NCI-H1092 treated with DMSO at 0.1 percent for 48 hours (cell line): Measurements from ENCODE around the gene VPS4B.
"Not testable (repeated sequence)": the region's sequence is repeated elsewhere in the genome, so short reads cannot be mapped to it uniquely, and the experiment has no call there.

Experiments
- DNase-seq: peaks from one replicate; lab custom pipeline; 2025; lab: John Stamatoyannopoulos, UW

The VPS4B gene

GRCh38 chr18:63422087-63422863 lies at the start of gene VPS4B:
Gene VPS4B, minus strand, starts transcription at chr18:63422476. Its CDS starts 217 bp downstream, at chr18:63422259.
- peak; percentile 100 for DNase-seq

- DNase-seq, result no peak
Measured at GRCh38 chr18:63470751-63471150, 48.5 kb upstream of the VPS4B start.

GRCh38 chr18:63468575-63468974 lies 46.3 kb upstream of the VPS4B start:
- no peak for DNase-seq

DNA sequence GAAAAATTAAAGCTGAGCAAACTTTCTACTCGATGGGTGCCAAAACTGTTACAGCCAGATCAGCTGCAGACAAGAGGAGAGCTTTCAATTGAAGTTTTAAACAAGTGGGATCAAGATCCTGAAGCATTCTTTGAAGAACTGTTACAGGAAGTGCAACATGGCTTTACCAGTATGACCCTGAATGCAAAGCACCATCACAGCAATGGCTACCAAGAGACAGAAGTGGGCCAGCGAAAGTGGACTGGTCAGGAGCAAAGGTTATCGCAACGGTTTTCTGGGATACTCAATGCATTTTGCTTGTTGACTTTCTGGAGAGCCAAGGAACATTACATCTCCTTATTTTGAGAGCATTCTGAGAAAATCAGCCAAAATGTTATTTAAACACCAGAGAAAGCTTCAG lies 45.4 kb upstream of the VPS4B start:
- no peak for DNase-seq

DNA sequence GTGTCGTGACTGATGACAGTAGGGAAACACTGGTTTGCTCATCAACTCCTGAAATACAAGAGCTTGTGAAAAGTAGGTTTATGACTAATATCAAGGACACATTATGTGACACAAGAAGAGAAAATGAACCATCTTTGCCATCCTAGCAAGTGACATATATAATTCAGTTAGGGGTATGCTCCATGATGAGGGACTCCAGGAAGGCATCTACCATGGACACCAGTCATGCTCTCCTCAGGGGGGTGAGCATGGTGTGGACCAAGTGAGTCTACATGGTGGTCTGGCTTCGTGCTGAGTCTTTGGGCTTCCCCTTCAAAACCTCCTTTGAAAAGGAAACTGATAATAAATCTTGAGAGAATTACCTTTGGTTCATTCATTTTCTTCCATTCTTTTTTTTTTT lies 42.8 kb upstream of the VPS4B start:
- no peak for DNase-seq

- DNase-seq, result no peak
Measured at GRCh38 chr18:63464434-63464833, 42.2 kb upstream of the VPS4B start.

- no peak for DNase-seq
Measured at GRCh38 chr18:63460414-63460813, 38.1 kb upstream of the VPS4B start.

- DNase-seq, result no peak
Measured at GRCh38 chr18:63457977-63458376, 35.7 kb upstream of the VPS4B start.

DNA sequence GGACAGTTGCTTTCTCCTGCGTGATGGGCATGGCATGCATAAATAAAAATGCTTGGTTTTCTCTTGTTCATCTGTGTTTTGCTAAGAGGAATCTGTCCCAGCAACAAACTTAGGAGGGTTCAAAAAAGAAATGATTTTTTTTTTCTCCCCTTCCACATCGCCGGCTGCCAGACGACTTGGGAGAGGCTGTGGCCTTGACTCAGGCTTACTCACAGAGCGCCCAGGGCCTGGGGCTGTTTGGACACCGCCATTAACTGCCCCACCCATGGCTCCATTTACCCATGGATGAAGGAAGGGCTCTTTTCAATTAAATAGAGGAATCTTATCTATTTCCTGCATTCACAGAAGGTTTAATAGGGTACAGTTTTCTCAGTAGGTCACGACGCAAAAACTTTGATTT lies 32.2 kb upstream of the VPS4B start:
- no peak for DNase-seq

DNA sequence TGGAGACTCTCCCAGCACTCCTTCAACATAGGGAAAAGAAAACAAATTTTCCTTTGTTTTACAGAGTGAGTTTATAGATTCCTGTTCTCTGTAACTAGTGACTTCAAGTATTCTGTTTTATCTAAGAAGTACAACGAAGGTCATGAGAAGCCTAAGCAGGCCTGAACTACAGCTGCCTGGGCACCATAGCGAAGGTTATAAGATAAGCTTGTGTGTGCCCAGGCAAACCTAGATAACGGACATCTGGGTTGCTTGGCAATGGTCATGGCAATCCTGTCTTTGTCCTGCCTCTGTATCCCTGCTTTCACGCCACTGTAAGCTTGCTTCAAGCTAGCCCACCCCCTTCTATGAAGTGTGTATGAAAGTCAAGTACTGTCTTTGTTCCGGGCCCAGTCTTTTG lies 30.5 kb upstream of the VPS4B start:
- DNase-seq, result not testable (repeated sequence)

- DNase-seq, result no peak
Measured at GRCh38 chr18:63451799-63452660, 29.8 kb upstream of the VPS4B start.

DNA sequence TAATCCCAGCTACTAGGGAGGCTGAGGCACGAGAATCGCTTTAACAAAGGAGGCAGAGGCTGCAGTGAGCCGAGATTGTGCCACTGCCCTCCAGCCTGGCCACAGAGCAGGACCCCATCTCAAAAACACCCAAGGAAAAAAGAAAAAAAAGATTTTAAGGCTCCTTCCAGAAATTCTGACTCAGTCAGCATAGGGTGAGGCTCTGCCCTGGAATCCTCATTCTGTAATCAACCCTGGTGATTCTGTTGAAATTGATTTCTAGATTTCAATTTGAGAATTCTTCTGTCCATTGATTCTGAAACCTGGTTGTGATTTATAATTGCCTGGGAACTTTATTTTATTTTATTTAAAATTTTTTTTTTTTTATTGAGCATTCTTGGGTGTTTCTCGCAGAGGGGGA lies 27.1 kb upstream of the VPS4B start:
- DNase-seq, result no peak

- DNase-seq, result no peak
Measured at GRCh38 chr18:63447066-63447465, 24.8 kb upstream of the VPS4B start.

DNA sequence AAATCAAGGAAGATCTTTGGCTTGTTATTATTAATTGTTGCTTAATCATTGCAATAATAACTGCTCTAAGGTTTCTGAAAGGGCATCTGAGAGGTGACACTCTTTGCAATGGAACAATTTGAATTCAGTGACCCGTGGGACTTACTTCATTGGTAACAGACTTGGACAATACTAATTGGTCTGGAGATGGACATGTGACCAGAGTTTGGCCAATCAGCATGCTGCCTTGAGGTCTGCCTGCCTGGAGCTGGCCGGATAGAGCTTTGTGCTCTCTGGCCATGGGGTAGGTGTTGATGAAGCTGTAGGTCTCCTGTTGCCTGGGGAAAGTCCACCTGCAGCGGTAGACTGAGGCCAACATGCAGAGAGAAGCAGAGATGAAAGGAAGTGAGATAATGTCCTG lies 24.0 kb upstream of the VPS4B start:
- DNase-seq, result no peak

DNA sequence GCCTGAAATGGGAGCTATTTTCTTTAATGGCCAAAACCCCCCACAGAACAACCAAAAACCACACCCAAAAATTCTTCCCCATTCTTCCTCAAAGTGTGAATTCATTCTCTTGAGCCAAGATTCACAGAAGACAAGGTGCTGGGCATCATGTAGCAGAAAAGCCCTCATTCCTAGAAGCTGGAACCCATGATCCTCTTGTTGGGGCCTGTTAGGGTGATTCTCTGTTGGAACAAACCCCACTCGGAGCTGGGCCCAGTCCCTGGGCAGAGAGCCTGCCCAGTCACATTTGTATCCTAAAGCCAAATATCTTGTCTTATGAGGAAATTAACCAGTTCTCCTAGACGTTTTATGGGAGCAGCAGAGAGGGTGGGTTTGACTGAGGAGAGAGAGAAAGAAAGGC lies 22.8 kb upstream of the VPS4B start:
- no peak for DNase-seq

DNA sequence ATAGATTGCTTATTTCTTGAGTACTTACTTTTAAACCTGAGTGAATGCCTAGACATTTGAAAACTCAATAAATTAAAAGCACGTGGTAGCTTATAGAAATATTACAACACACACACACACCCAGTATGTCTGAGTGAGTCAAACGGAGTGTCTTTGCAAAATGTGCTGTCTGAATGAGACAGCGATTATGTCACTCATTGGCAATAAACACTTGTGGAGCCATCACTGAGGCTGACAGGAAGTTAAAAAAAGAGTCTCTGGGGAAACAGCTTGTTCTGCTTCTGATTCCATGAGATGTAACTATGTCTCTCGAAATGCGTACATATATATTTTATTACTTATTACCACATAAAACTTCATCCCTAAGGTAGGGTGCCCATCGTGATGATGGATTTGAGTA lies 22.3 kb upstream of the VPS4B start:
- no peak for DNase-seq

- DNase-seq, result no peak
Measured at GRCh38 chr18:63443829-63444228, 21.6 kb upstream of the VPS4B start.

- DNase-seq, result no peak
Measured at GRCh38 chr18:63440881-63441280, 18.6 kb upstream of the VPS4B start.

GRCh38 chr18:63440219-63440618 lies 17.9 kb upstream of the VPS4B start:
- DNase-seq, result no peak

DNA sequence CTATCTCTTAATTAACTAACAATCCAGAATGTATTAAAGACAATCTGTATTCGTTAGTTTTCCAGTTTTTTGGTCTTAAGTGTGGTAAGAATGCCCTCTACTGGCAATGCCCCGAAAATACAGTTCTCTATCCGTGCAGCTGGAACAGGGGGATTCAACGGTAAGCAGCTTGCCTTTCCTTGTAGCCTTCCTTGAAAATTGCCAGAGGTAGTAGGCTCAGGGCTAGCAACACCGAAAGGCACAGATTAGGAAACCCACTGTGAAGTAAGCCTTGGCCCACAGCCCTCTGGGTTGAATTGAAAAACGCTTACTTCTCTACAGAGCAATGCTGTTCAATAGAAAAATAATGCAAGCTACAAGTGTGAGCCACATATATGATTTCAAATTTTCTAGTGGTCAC lies 17.1 kb upstream of the VPS4B start:
- peak; percentile 70 for DNase-seq

DNA sequence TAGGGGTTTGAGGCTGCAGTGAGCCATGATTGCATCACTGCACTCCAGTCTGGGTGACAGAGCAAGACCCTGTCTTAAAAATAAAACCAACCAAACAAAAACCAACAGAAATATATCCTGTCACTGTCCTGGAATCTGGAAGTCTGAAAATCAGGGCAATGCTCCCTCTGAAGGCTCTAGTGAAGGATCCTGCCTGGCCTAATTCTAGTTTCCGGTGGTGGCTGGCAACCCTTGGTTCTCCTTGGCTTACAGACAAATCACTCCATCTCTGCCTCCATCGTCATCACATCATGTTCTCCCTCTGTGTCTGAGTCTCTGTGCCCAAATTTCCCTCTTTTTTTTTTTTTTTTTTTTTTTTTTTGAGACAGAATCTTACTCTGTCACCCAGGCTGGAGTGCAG lies 15.9 kb upstream of the VPS4B start:
- DNase-seq, result no peak

GRCh38 chr18:63433334-63433866 lies 11.1 kb upstream of the VPS4B start:
- DNase-seq, result no peak

GRCh38 chr18:63431180-63431579 lies 8.9 kb upstream of the VPS4B start:
- no peak for DNase-seq
